T-cell (primary cell): ENCODE measurements around the gene MAPK8. TPM values are rescaled to one million over a fixed set of nuclear protein-coding genes. Genes with fewer than 3 reads are reported as not detected.

Experiments
- ATAC-seq, 4 experiments: fragments of 200-7000 bp in 3 of 4; fragments of 150-1000 bp in 1 of 4; cut with Tn5 transposase; replicated peaks in 1 of 4; 1 replicate in 3 of 4; 2 replicates in 1 of 4; pipeline ENCODE4 v1.10.0; 2021; ENCODE audit warnings: moderate library complexity in 3 of 4, mild to moderate bottlenecking in 2 of 4, moderate number of reproducible peaks in 1 of 4
- CTCF ChIA-PET, 2 donors: fragments of 300-600 bp; sonication (Branson Sonifier 250); formaldehyde crosslinking; loops; one replicate each; lab custom pipeline; 2022; ENCODE audit warnings: antibody characterized with exemption in 2 of 2; lab: Charles Lee
- POLR2A ChIA-PET, 2 donors: fragments of 300-600 bp; sonication (Branson Sonifier 250); formaldehyde crosslinking; loops; one replicate each; lab custom pipeline; 2022; ENCODE audit warnings: antibody characterized with exemption in 2 of 2; lab: Charles Lee
- DNase-seq, 35 experiments: peaks; one replicate each; pipeline versions ENCODE4 v3.0.0 to v3.0.0-alpha.2; 2013 to 2023
- H3K27ac ChIP-seq: one replicate; pipeline ENCODE4 v1.5.1; 2013; ENCODE audit warnings: low read length
- H3K27me3 ChIP-seq, 2 experiments: replicated peaks in 1 of 2; 1 replicate in 1 of 2; 2 replicates in 1 of 2; pipeline versions ENCODE4 v1.6.1 to v1.7.0; 2013; ENCODE audit warnings: low read length in 1 of 2, mixed read lengths in 1 of 2; ENCODE audit not compliant: control insufficient read depth in 2 of 2, insufficient read depth in 2 of 2; ENCODE audit errors: extremely low read depth in 1 of 2
- H3K36me3 ChIP-seq, 2 donors: 1 replicate in 1 of 2; 2 replicates in 1 of 2; pipeline versions ENCODE4 v1.6.1 to v1.7.0; 2013; ENCODE audit warnings: low read length in 1 of 2; ENCODE audit not compliant: control insufficient read depth in 2 of 2, insufficient read depth in 1 of 2; ENCODE audit errors: extremely low read depth in 1 of 2
- H3K4me1 ChIP-seq, 2 experiments: 1 replicate in 1 of 2; 2 replicates in 1 of 2; pipeline versions ENCODE4 v1.6.1 to v1.7.0; 2013; ENCODE audit warnings: low read length in 2 of 2, mixed read lengths in 1 of 2; ENCODE audit not compliant: insufficient read depth in 2 of 2, control insufficient read depth in 1 of 2; ENCODE audit errors: extremely low read depth in 1 of 2
- H3K4me3 ChIP-seq, 2 donors: 1 replicate in 1 of 2; 2 replicates in 1 of 2; pipeline versions ENCODE4 v1.5.1 to v1.7.0; 2013; ENCODE audit warnings: mild to moderate bottlenecking in 2 of 2, low read length in 1 of 2, moderate library complexity in 1 of 2; ENCODE audit not compliant: control insufficient read depth in 1 of 2; ENCODE audit errors: extremely low read depth in 1 of 2
- H3K9me3 ChIP-seq: 2 replicates; pipeline ENCODE4 v1.7.0; 2013
- H3K27ac Mint-ChIP-seq, 2 donors: one replicate each; pipeline ENCODE4 v1.8.0; 2020 to 2021; ENCODE audit warnings: mild to moderate bottlenecking in 2 of 2, mixed read lengths in 2 of 2
- H3K27me3 Mint-ChIP-seq, 2 donors: one replicate each; pipeline ENCODE4 v1.8.0; 2021 to 2022; ENCODE audit warnings: mixed read lengths in 2 of 2
- H3K36me3 Mint-ChIP-seq: one replicate; pipeline ENCODE4 v1.8.0; 2021; ENCODE audit warnings: mixed read lengths
- H3K4me1 Mint-ChIP-seq, 3 donors: one replicate each; pipeline ENCODE4 v1.8.0; 2020 to 2022; ENCODE audit warnings: mixed read lengths in 3 of 3, mild to moderate bottlenecking in 1 of 3
- H3K4me3 Mint-ChIP-seq, 3 donors: one replicate each; pipeline ENCODE4 v1.8.0; 2020 to 2022; ENCODE audit warnings: mild to moderate bottlenecking in 3 of 3, mixed read lengths in 3 of 3, moderate library complexity in 3 of 3
- H3K9me3 Mint-ChIP-seq, 3 donors: one replicate each; pipeline ENCODE4 v1.8.0; 2020 to 2022; ENCODE audit warnings: mixed read lengths in 3 of 3
- WGBS: methylation state at CpG from one replicate; pipeline ENCODE4 v1.1.5; 2013; ENCODE audit warnings: missing lambda C conversion rate; ENCODE audit not compliant: insufficient coverage; 5-methylcytosine and 5-hydroxymethylcytosine counted together
- total RNA-seq, 35 experiments: library from RNA in 6 of 35; stranded (reverse) in 6 of 35; fragments of 120-200 nt in 1 of 35; gene quantifications; one replicate each; pipeline versions ENCODE4 v1.2.1 to v1.2.4 and lab custom pipeline; 2013 to 2026

The MAPK8 gene
- total RNA-seq, 5 donors from 2014 or later (not counting 1 experiment from before 2014, with no cell fraction given): 35.7 to 49.7 (median 42.4) TPM

DNA sequence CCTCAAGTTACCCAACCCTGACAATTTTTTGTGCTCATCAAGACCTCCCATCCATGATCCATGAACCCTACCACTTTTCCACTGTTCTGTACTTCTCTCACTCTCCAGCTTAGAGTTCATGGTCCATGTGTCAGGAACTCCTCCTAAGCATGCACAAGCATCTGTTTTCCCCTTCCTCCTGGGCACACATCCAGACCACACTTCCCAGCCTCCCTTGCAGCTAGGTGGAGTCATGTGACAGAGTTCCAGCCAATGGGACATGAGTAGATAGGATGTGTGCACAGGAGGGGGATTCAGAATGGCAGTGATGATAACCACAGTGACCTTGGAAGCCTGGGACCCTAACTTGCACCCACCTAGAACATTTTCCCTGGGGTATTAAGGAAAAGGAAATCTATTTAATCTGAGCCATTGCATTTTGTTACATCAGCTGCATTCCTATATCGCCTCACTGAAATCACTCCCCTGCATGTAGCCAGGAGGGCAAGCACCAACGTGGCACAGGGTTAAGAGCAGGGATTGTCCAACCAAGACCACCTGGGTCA, 22.4 kb upstream of the MAPK8 start:
- no peak overlapping the region for H3K27ac Mint-ChIP-seq
- H3K27me3 ChIP-seq: peaks cover 0 to 8% of the 10 kb centered on the region in 2 experiments
- no peaks in the 10 kb centered on the region for H3K4me1 ChIP-seq
- H3K36me3 Mint-ChIP-seq: no peaks in the 10 kb centered on the region
- no peaks in the 10 kb centered on the region for H3K36me3 ChIP-seq
- no peak overlapping the region for H3K27ac ChIP-seq
- CTCF ChIA-PET: no interaction called here
- H3K9me3 Mint-ChIP-seq: peaks cover 9 to 11% (median 11%) of the 10 kb centered on the region in 3 donors
- 70% methylated on average over 2 of the region's 2 CpGs for WGBS
- ATAC-seq: no peak
- H3K27me3 Mint-ChIP-seq: peaks cover 17 to 41% of the 10 kb centered on the region in 2 donors
- H3K4me1 Mint-ChIP-seq: peaks cover 0 to 6% (median 4%) of the 10 kb centered on the region in 3 donors
- DNase-seq: no peak
- H3K4me3 Mint-ChIP-seq: no peak overlapping the region
- no peak overlapping the region for H3K4me3 ChIP-seq
- POLR2A ChIA-PET: no interaction called here
- H3K9me3 ChIP-seq: no peaks in the 10 kb centered on the region

- no peaks in the 10 kb centered on the region for H3K4me1 ChIP-seq
- Mint-ChIP-seq H3K4me3 (no peak overlapping the region), H3K4me1 (peaks cover 4 to 11% (median 8%) of the 10 kb centered on the region in 3 donors), H3K27me3 (peaks cover 17 to 35% of the 10 kb centered on the region in 2 donors), H3K36me3 (no peaks in the 10 kb centered on the region), H3K9me3 (peaks cover 9 to 11% (median 11%) of the 10 kb centered on the region in 3 donors), H3K27ac (no peak overlapping the region)
- POLR2A ChIA-PET: no interaction called here
- H3K27me3 ChIP-seq: peaks cover 0 to 8% of the 10 kb centered on the region in 2 experiments
- no peaks in the 10 kb centered on the region for H3K9me3 ChIP-seq
- ATAC-seq (no peak), DNase-seq (no peak)
- H3K27ac ChIP-seq: no peak overlapping the region
- H3K36me3 ChIP-seq: no peaks in the 10 kb centered on the region
- no peak overlapping the region for H3K4me3 ChIP-seq
- CTCF ChIA-PET: no interaction called here
- 70% methylated on average over 4 of the region's 4 CpGs for WGBS
Measured at GRCh38 chr10:48284811-48285210, 21.7 kb upstream of the MAPK8 start.

DNA sequence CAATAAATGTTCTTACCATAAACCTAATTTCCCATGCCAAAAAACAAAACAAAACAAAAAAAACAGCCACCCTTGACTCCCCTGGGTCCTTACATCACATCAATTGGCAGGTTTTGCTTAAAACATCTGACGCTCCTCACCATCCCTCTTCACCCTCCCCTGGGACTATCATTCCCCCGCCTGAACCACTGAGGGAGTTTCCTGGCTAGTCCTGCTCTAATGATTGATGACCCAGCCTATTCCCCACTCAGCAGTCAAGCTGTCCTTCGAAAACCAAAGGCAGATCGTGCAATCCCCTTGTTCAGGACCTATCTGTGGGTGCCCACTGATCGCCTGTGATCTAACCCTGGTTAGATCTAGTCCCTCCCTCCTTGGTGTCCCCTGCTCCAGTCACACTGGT, 20.8 kb upstream of the MAPK8 start:
- H3K9me3 Mint-ChIP-seq: peaks cover 9 to 11% (median 11%) of the 10 kb centered on the region in 3 donors
- H3K4me1 Mint-ChIP-seq: peaks cover 7 to 16% (median 8%) of the 10 kb centered on the region in 3 donors
- H3K36me3 Mint-ChIP-seq: no peaks in the 10 kb centered on the region
- Histone ChIP-seq H3K27ac (no peak overlapping the region), H3K27me3 (peaks cover 0 to 9% of the 10 kb centered on the region in 2 experiments), H3K36me3 (no peaks in the 10 kb centered on the region), H3K4me3 (no peak overlapping the region), H3K4me1 (no peaks in the 10 kb centered on the region), H3K9me3 (no peaks in the 10 kb centered on the region)
- no peak overlapping the region for H3K27ac Mint-ChIP-seq
- no peak overlapping the region for H3K4me3 Mint-ChIP-seq
- H3K27me3 Mint-ChIP-seq: peaks cover 17 to 35% of the 10 kb centered on the region in 2 donors
- ChIA-PET POLR2A (no interaction called here), CTCF (no interaction called here)
- DNase-seq (no peak), ATAC-seq (no peak)
- WGBS: 91% methylated on average over 5 of the region's 5 CpGs

DNA sequence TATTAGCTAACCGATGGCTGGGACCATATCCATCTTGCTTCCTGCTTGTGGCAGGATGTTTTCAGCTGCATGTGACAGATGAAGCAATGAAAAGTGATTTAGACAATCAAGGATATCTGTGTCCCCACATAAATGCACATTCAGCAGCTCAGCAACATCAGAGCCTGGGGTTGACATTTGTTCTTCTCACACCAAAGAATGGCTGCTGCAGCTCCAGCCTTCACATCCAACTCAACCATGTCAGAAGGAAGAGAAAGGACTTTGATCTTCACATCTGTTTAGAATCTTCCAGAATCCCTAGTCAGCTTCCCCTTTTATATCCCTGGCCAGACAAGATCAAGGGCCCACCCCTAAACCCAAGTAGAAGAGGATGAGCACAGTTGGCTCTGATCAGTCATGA, 20.1 kb upstream of the MAPK8 start:
- Histone ChIP-seq H3K27me3 (peaks cover 0 to 10% of the 10 kb centered on the region in 2 experiments), H3K36me3 (no peaks in the 10 kb centered on the region), H3K27ac (no peak overlapping the region), H3K4me1 (no peaks in the 10 kb centered on the region), H3K9me3 (no peaks in the 10 kb centered on the region), H3K4me3 (no peak overlapping the region)
- H3K27ac Mint-ChIP-seq: no peak overlapping the region
- H3K4me3 Mint-ChIP-seq: no peak overlapping the region
- CTCF ChIA-PET: no interaction called here
- H3K27me3 Mint-ChIP-seq: peaks cover 13 to 30% of the 10 kb centered on the region in 2 donors
- H3K4me1 Mint-ChIP-seq: peaks cover 7 to 16% (median 8%) of the 10 kb centered on the region in 3 donors
- H3K36me3 Mint-ChIP-seq: no peaks in the 10 kb centered on the region
- H3K9me3 Mint-ChIP-seq: peaks cover 4 to 11% (median 6%) of the 10 kb centered on the region in 3 donors
- POLR2A ChIA-PET: no interaction called here
- DNase-seq: no peak
- WGBS: no CpG with 5 or more reads among the region's 1 CpG
- ATAC-seq: no peak

GRCh38 chr10:48287417-48288391, 18.8 kb upstream of the MAPK8 start:
- no peaks in the 10 kb centered on the region for H3K36me3 ChIP-seq
- H3K27ac ChIP-seq: no peak overlapping the region
- H3K27me3 ChIP-seq: peaks cover 0 to 10% of the 10 kb centered on the region in 2 experiments
- Mint-ChIP-seq H3K9me3 (peaks cover 2 to 11% (median 3%) of the 10 kb centered on the region in 3 donors), H3K27ac (no peak overlapping the region), H3K4me1 (peaks cover 7 to 16% (median 8%) of the 10 kb centered on the region in 3 donors), H3K36me3 (no peaks in the 10 kb centered on the region), H3K27me3 (peaks cover 12 to 25% of the 10 kb centered on the region in 2 donors), H3K4me3 (no peak overlapping the region)
- no peaks in the 10 kb centered on the region for H3K9me3 ChIP-seq
- ATAC-seq (no peak), DNase-seq (no peak)
- no peak overlapping the region for H3K4me3 ChIP-seq
- 58% methylated on average over 9 of the region's 13 CpGs for whole genome bisulfite sequencing
- POLR2A ChIA-PET: no interaction called here
- CTCF ChIA-PET: interaction anchor here in 1 of 2 donors (0.5 to 0.6 kb wide), 2 partner anchors 33 to 692 kb away, joined by 3 read pairs; no protein-coding TSS in a partner anchor
- H3K4me1 ChIP-seq: no peaks in the 10 kb centered on the region

DNA sequence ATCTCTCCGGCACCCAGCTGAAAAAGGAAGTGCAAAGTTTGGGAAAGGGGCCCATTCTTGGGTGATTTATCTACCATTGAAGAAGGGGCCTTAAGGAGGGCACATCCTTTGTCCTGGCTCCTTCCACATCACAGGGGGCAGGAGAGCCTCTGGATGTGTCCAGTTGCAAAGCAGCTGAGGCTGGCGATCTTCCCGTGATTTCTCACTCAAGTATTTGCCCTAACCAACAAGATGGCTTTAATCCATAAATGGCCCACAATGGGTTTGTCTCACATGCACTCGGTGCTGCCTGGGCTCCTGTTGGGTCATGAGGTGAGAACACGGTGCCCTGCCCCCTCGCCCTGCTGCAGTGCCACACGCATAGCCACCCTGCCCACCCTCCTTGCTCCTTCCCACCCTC, 17.8 kb upstream of the MAPK8 start:
- Histone ChIP-seq H3K9me3 (no peaks in the 10 kb centered on the region), H3K36me3 (no peaks in the 10 kb centered on the region), H3K4me3 (no peak overlapping the region), H3K27me3 (peaks cover 0 to 10% of the 10 kb centered on the region in 2 experiments), H3K27ac (no peak overlapping the region), H3K4me1 (no peaks in the 10 kb centered on the region)
- Mint-ChIP-seq H3K36me3 (no peaks in the 10 kb centered on the region), H3K27ac (no peak overlapping the region), H3K4me1 (peaks cover 7 to 16% (median 8%) of the 10 kb centered on the region in 3 donors), H3K9me3 (peaks cover 2 to 8% (median 3%) of the 10 kb centered on the region in 3 donors), H3K4me3 (no peak overlapping the region), H3K27me3 (peaks cover 12 to 25% of the 10 kb centered on the region in 2 donors)
- CTCF ChIA-PET: interaction anchor here in 1 of 2 donors (0.5 kb wide), 1 partner anchor 32 kb away, joined by 3 read pairs; no protein-coding TSS in a partner anchor
- WGBS: 91% methylated on average over 7 of the region's 7 CpGs
- ATAC-seq: no peak
- no peak for DNase-seq
- POLR2A ChIA-PET: no interaction called here
